Endothelial cell of umbilical vein (primary cell): ENCODE results near the gene TMEM37. TPM values are rescaled to one million over a fixed set of nuclear protein-coding genes. Genes with fewer than 3 reads are reported as not detected.

ENCODE experiments used
- BruUV-seq: library from RNA; stranded (reverse); fragments of 400-500 nt; replicated peaks from 2 replicates; lab custom pipeline; 2021; lab: Mats Ljungman, UMichigan
- CTCF ChIA-PET: fragments of 300-600, 350-600 bp; sonication (Branson Sonifier 250); formaldehyde crosslinking; loops from one replicate; lab custom pipeline; 2021; ENCODE audit warnings: antibody characterized with exemption, inconsistent platforms; lab: Charles Lee
- POLR2A ChIA-PET: fragments of 300-600, 350-600 bp; sonication (Branson Sonifier 250); formaldehyde crosslinking; loops from one replicate; lab custom pipeline; 2021; ENCODE audit warnings: antibody characterized with exemption, inconsistent platforms; lab: Charles Lee
- DNase-seq: peaks from one replicate; pipeline ENCODE4 v3.0.0-alpha.2; 2011; ENCODE audit warnings: low read depth, low spot score
- FAIRE-seq: peaks from 2 replicates; lab custom pipeline; 2011; peaks lifted over from hg19 to GRCh38; lab: Jason Lieb, UNC
- H2AFZ ChIP-seq: 2 replicates; pipeline ENCODE4 v1.6.0; 2012; ENCODE audit warnings: low read depth, low read length, control low read depth, inconsistent platforms
- H3K27ac ChIP-seq: 2 replicates; pipeline ENCODE4 v1.5.1; 2011; ENCODE audit warnings: low read depth, mild to moderate bottlenecking, control low read depth, low read length, moderate library complexity; ENCODE audit not compliant: insufficient read depth
- H3K27me3 ChIP-seq, 2 experiments: 2 replicates each; pipeline versions ENCODE4 v1.6.0 to v1.6.1; 2011; ENCODE audit warnings: low read length in 2 of 2, mixed read lengths in 1 of 2; ENCODE audit not compliant: control insufficient read depth in 2 of 2, insufficient read depth in 2 of 2
- H3K36me3 ChIP-seq, 2 experiments: 2 replicates in 1 of 2; 3 replicates in 1 of 2; pipeline ENCODE4 v1.5.1; 2011; ENCODE audit warnings: low read length in 2 of 2, mild to moderate bottlenecking in 1 of 2, moderate library complexity in 1 of 2; ENCODE audit not compliant: control insufficient read depth in 2 of 2, insufficient read depth in 2 of 2; ENCODE audit errors: extremely low read depth in 1 of 2
- H3K4me1 ChIP-seq: 3 replicates; pipeline ENCODE4 v1.5.1; 2011; ENCODE audit warnings: mild to moderate bottlenecking, low read length; ENCODE audit not compliant: control insufficient read depth, insufficient read depth; ENCODE audit errors: extremely low read depth
- H3K4me2 ChIP-seq: 2 replicates; pipeline ENCODE4 v1.6.1; 2011; ENCODE audit warnings: low read length, control low read depth, mixed read lengths; ENCODE audit not compliant: insufficient read depth
- H3K4me3 ChIP-seq, 3 experiments: fragments of 200-600 bp in 1 of 3; sonication (generic), shearing (Covaris generic) in 1 of 3; replicated peaks in 1 of 3; 2 replicates each; pipeline ENCODE4 v1.5.1; 2011 to 2016; ENCODE audit warnings: control low read depth in 3 of 3, low read length in 3 of 3, mild to moderate bottlenecking in 2 of 3, inconsistent platforms in 1 of 3, low read depth in 1 of 3, moderate library complexity in 1 of 3; ENCODE audit not compliant: insufficient read depth in 1 of 3
- H3K79me2 ChIP-seq: 2 replicates; pipeline ENCODE4 v1.6.0; 2012; ENCODE audit warnings: low read length, inconsistent platforms; ENCODE audit not compliant: control insufficient read depth, insufficient read depth
- H3K9ac ChIP-seq: replicated peaks from 2 replicates; pipeline ENCODE3; 2011; ENCODE audit warnings: low read length, control low read depth; ENCODE audit not compliant: insufficient read depth; ENCODE audit errors: extremely low read depth
- H3K9me1 ChIP-seq: replicated peaks from 3 replicates; pipeline ENCODE4 v1.6.0; 2011; ENCODE audit warnings: mild to moderate bottlenecking, low read length; ENCODE audit not compliant: control insufficient read depth, insufficient read depth; ENCODE audit errors: extremely low read depth
- H3K9me3 ChIP-seq: replicated peaks from 2 replicates; pipeline ENCODE4 v1.5.1; 2012; ENCODE audit warnings: low read length, inconsistent platforms; ENCODE audit not compliant: control insufficient read depth, insufficient read depth
- H4K20me1 ChIP-seq: replicated peaks from 2 replicates; pipeline ENCODE3; 2011; ENCODE audit warnings: mild to moderate bottlenecking, low read length; ENCODE audit not compliant: control insufficient read depth, insufficient read depth; ENCODE audit errors: extremely low read depth
- EZH2 ChIP-seq: IDR thresholded peaks from 2 replicates; pipeline ENCODE4 v1.6.1; 2012; ENCODE audit warnings: borderline replicate concordance, low read depth, mild to moderate bottlenecking, moderate library complexity, low read length, inconsistent platforms; ENCODE audit not compliant: severe bottlenecking
- FOS ChIP-seq: IDR thresholded peaks from 2 replicates; pipeline ENCODE4 v1.6.1; 2011; ENCODE audit warnings: mild to moderate bottlenecking, low read length, moderate library complexity, borderline replicate concordance; ENCODE audit not compliant: insufficient read depth
- GATA2 ChIP-seq: IDR thresholded peaks from 2 replicates; pipeline ENCODE4 v1.7.0; 2011; ENCODE audit warnings: low read depth, mild to moderate bottlenecking, moderate library complexity, mixed read lengths, low read length; ENCODE audit not compliant: insufficient read length, insufficient read depth
- JUN ChIP-seq: IDR thresholded peaks from 2 replicates; pipeline ENCODE4 v1.6.1; 2011; ENCODE audit warnings: borderline replicate concordance, low read depth; ENCODE audit not compliant: insufficient read length, insufficient read depth
- MAX ChIP-seq: IDR thresholded peaks from 2 replicates; pipeline ENCODE4 v1.6.1; 2011; ENCODE audit not compliant: insufficient read depth, insufficient read length
- MYC ChIP-seq: IDR thresholded peaks from one replicate; pipeline ENCODE4 v1.6.1; 2011; ENCODE audit warnings: mild to moderate bottlenecking, low read depth, low read length
- POLR2A ChIP-seq: IDR thresholded peaks from 2 replicates; pipeline ENCODE4 v1.6.1; 2012; ENCODE audit warnings: low read depth, mild to moderate bottlenecking, control low read depth, low read length
- POLR2AphosphoS5 ChIP-seq: IDR thresholded peaks from 2 replicates; pipeline ENCODE4 v1.6.1; 2012; ENCODE audit warnings: low read depth, mild to moderate bottlenecking, control low read depth, low read length, moderate library complexity; ENCODE audit not compliant: insufficient read depth
- dilution Hi-C: fragments of 300-500 bp; cut with MboI; formaldehyde crosslinking; loops from one replicate; pipeline ENCODE4 v1.15.0; 2019; ENCODE audit warnings: low sequenced_read_pairs; ENCODE audit not compliant: extremely low pct_ligation_motif_present
- intact Hi-C: fragments of 100-400 bp; cut with micrococcal nuclease; formaldehyde crosslinking; loops from one replicate; pipeline ENCODE4 v1.10.0; 2022
- polyA plus RNA-seq, 4 experiments: library from polyadenylated mRNA; depleted of rRNA in 3 of 4; stranded (reverse) in 3 of 4; unstranded in 1 of 4; fragments of >200 nt; gene quantifications; 2 replicates each; pipeline versions ENCODE4 v1.2.1 to v1.2.3, GENCODE V29; 2011 to 2012; ENCODE audit warnings: missing spikeins in 1 of 4
- total RNA-seq: library from RNA; stranded (reverse); gene quantifications from 2 replicates; pipeline ENCODE4 v1.2.3, GENCODE V29; 2021
- TF ChIP-seq, protein P1 (sequence below), 2 donors: IDR thresholded peaks; 1 replicate in 1 of 2; 2 replicates in 1 of 2; pipeline ENCODE4 v1.5.1; 2011; ENCODE audit warnings: low read length in 2 of 2, mild to moderate bottlenecking in 2 of 2, moderate library complexity in 2 of 2, control low read depth in 1 of 2, inconsistent platforms in 1 of 2, low read depth in 1 of 2; ENCODE audit not compliant: insufficient read depth in 1 of 2; ENCODE audit errors: extremely low read depth in 1 of 2

The TMEM37 gene
- total and polyA plus RNA-seq, 2 donors (not counting 3 experiments of a cell fraction or from before 2014, with no cell fraction given): 3.5 to 16.2 TPM

GRCh38 chr2:119435953-119436297 lies 4.3 kb downstream of the TMEM37 start:
- no peak overlapping the region for H2AFZ ChIP-seq
- no peaks in the 10 kb centered on the region for H3K27me3 ChIP-seq
- H3K9ac ChIP-seq: no peak overlapping the region
- BruUV-seq: no TSS peak
- intact Hi-C loops: no loop called here
- H3K4me2 ChIP-seq: no peak overlapping the region
- H3K4me1 ChIP-seq: peaks cover 9% of the 10 kb centered on the region
- POLR2A ChIA-PET: no interaction called here
- H3K27ac ChIP-seq: no peak overlapping the region
- H3K9me3 ChIP-seq: no peaks in the 10 kb centered on the region
- FAIRE-seq (no peak), DNase-seq (no peak)
- no peaks in the 10 kb centered on the region for H4K20me1 ChIP-seq
- no peak for TF ChIP-seq POLR2A
- TF ChIP-seq, protein P1, sequence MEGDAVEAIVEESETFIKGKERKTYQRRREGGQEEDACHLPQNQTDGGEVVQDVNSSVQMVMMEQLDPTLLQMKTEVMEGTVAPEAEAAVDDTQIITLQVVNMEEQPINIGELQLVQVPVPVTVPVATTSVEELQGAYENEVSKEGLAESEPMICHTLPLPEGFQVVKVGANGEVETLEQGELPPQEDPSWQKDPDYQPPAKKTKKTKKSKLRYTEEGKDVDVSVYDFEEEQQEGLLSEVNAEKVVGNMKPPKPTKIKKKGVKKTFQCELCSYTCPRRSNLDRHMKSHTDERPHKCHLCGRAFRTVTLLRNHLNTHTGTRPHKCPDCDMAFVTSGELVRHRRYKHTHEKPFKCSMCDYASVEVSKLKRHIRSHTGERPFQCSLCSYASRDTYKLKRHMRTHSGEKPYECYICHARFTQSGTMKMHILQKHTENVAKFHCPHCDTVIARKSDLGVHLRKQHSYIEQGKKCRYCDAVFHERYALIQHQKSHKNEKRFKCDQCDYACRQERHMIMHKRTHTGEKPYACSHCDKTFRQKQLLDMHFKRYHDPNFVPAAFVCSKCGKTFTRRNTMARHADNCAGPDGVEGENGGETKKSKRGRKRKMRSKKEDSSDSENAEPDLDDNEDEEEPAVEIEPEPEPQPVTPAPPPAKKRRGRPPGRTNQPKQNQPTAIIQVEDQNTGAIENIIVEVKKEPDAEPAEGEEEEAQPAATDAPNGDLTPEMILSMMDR (IDR thresholded peaks at IDR 0.05; ENCODE audit: extremely low read depth in 1 of 2, insufficient read depth in 1 of 2, low read depth in 1 of 2, low read length in 2 of 2): no peak
- no peak for TF ChIP-seq FOS
- TF ChIP-seq JUN: no peak
- no peak for TF ChIP-seq MAX
- no peak for TF ChIP-seq POLR2AphosphoS5
- no peak for TF ChIP-seq GATA2
- TF ChIP-seq MYC: no peak
- no peak for TF ChIP-seq EZH2
- no peak overlapping the region for H3K4me3 ChIP-seq
- CTCF ChIA-PET: interaction anchor here (1.9 kb wide), 1 partner anchor 40 kb away, joined by 6 read pairs; no protein-coding TSS in a partner anchor
- dilution Hi-C loops: no loop called here
- no peaks in the 10 kb centered on the region for H3K9me1 ChIP-seq
- H3K79me2 ChIP-seq: no peaks in the 10 kb centered on the region
- no peaks in the 10 kb centered on the region for H3K36me3 ChIP-seq
